ENCODE data around the gene MRPL20. TPM values are rescaled to one million over a fixed set of nuclear protein-coding genes. Genes with fewer than 3 reads are reported as not detected.
A peak's percentile ranks its signal among the peaks of the same experiment; 100 is the strongest.

MRPL20 gene
- total RNA-seq, 1 donor from 2014 or later = 108 TPM

GRCh38 chr1:1354271-1355247 lies 52.5 kb downstream of the MRPL20 start:
- DNase-seq (ENCODE audit: extremely low spot score, unreplicated experiment) = no peak
- Mint-ChIP-seq H3K27me3 (peaks cover 8% of the 10 kb centered on the region), H3K27ac (no peak overlapping the region), H3K4me1 (ENCODE audit: unreplicated experiment) (peaks cover 13% of the 10 kb centered on the region), H3K36me3 (no peaks in the 10 kb centered on the region), H3K9me3 (no peaks in the 10 kb centered on the region), H3K4me3 (peak overlapping the region; percentile 57)
- TF ChIP-seq, protein P1, sequence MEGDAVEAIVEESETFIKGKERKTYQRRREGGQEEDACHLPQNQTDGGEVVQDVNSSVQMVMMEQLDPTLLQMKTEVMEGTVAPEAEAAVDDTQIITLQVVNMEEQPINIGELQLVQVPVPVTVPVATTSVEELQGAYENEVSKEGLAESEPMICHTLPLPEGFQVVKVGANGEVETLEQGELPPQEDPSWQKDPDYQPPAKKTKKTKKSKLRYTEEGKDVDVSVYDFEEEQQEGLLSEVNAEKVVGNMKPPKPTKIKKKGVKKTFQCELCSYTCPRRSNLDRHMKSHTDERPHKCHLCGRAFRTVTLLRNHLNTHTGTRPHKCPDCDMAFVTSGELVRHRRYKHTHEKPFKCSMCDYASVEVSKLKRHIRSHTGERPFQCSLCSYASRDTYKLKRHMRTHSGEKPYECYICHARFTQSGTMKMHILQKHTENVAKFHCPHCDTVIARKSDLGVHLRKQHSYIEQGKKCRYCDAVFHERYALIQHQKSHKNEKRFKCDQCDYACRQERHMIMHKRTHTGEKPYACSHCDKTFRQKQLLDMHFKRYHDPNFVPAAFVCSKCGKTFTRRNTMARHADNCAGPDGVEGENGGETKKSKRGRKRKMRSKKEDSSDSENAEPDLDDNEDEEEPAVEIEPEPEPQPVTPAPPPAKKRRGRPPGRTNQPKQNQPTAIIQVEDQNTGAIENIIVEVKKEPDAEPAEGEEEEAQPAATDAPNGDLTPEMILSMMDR (conservative IDR thresholded peaks at IDR 0.05) = no peak

- Mint-ChIP-seq H3K9me3 (no peaks in the 10 kb centered on the region), H3K27me3 (peaks cover 8% of the 10 kb centered on the region), H3K36me3 (no peaks in the 10 kb centered on the region), H3K4me1 (ENCODE audit: unreplicated experiment) (peaks cover 6% of the 10 kb centered on the region), H3K4me3 (no peak overlapping the region), H3K27ac (no peak overlapping the region)
- DNase-seq (ENCODE audit: extremely low spot score, unreplicated experiment) = no peak
- TF ChIP-seq, protein P1 (conservative IDR thresholded peaks at IDR 0.05) = no peak
These were observed 53.5 kb downstream of the MRPL20 start for GRCh38 chr1:1353389-1354151.

GRCh38 chr1:1352786-1353388 lies 54.2 kb downstream of the MRPL20 start:
- H3K36me3 Mint-ChIP-seq = no peaks in the 10 kb centered on the region
- no peak for DNase-seq (ENCODE audit: extremely low spot score, unreplicated experiment)
- TF ChIP-seq, protein P1 (conservative IDR thresholded peaks at IDR 0.05) = no peak
- no peaks in the 10 kb centered on the region for H3K9me3 Mint-ChIP-seq
- H3K4me3 Mint-ChIP-seq = peak overlapping the region; percentile 74
- H3K27me3 Mint-ChIP-seq = peaks cover 8% of the 10 kb centered on the region
- H3K4me1 Mint-ChIP-seq (ENCODE audit: unreplicated experiment) = peaks cover 6% of the 10 kb centered on the region
- H3K27ac Mint-ChIP-seq = peak overlapping the region; percentile 67

Other genes with a start within 250 kb of the MRPL20 start
- 0.88 and 1.4 TPM in 2 replicates for gene TTLL10, start 233.4 kb downstream of the MRPL20 start, total RNA-seq (ENCODE audit: low replicate concordance)
- gene TNFRSF18, start 200.7 kb downstream of the MRPL20 start, total RNA-seq (ENCODE audit: low replicate concordance) = 0.38 TPM in 1 of 2 replicates, not detected in the other
- gene TNFRSF4, start 193.1 kb downstream of the MRPL20 start, total RNA-seq (ENCODE audit: low replicate concordance) = 0.31 TPM in 1 of 2 replicates, not detected in the other
- gene SDF4, start 175.3 kb downstream of the MRPL20 start, total RNA-seq (ENCODE audit: low replicate concordance) = 116 and 136 TPM in 2 replicates
- 19.5 and 30.2 TPM in 2 replicates for gene B3GALT6, start 175.1 kb downstream of the MRPL20 start, total RNA-seq (ENCODE audit: low replicate concordance)
- gene C1QTNF12, start 160.6 kb downstream of the MRPL20 start, total RNA-seq (ENCODE audit: low replicate concordance) = 2.5 TPM in 2 replicates
- 56.5 and 73.8 TPM in 2 replicates for gene UBE2J2, start 133.4 kb downstream of the MRPL20 start, total RNA-seq (ENCODE audit: low replicate concordance)
- 2.7 and 13.5 TPM in 2 replicates for gene SCNN1D, start 126.9 kb downstream of the MRPL20 start, total RNA-seq (ENCODE audit: low replicate concordance)
- gene ACAP3, start 99.4 kb downstream of the MRPL20 start, total RNA-seq (ENCODE audit: low replicate concordance) = 93.9 and 103 TPM in 2 replicates
- 20.4 and 25.5 TPM in 2 replicates for gene PUSL1, start 98.7 kb downstream of the MRPL20 start, total RNA-seq (ENCODE audit: low replicate concordance)
- 127 and 138 TPM in 2 replicates for gene INTS11, start 82.6 kb downstream of the MRPL20 start, total RNA-seq (ENCODE audit: low replicate concordance)
- 24.2 and 28.5 TPM in 2 replicates for gene CPTP, start 82.5 kb downstream of the MRPL20 start, total RNA-seq (ENCODE audit: low replicate concordance)
- 0.83 and 0.89 TPM in 2 replicates for gene TAS1R3, start 76.0 kb downstream of the MRPL20 start, total RNA-seq (ENCODE audit: low replicate concordance)
- gene DVL1, start 57.9 kb downstream of the MRPL20 start, total RNA-seq (ENCODE audit: low replicate concordance) = 62.8 and 63.5 TPM in 2 replicates
- gene MXRA8, start 48.7 kb downstream of the MRPL20 start, total RNA-seq (ENCODE audit: low replicate concordance) = 17.6 and 78.1 TPM in 2 replicates
- 122 and 143 TPM in 2 replicates for gene AURKAIP1, start 32.1 kb downstream of the MRPL20 start, total RNA-seq (ENCODE audit: low replicate concordance)
- 194 and 298 TPM in 2 replicates for gene CCNL2, start 8.0 kb downstream of the MRPL20 start, total RNA-seq (ENCODE audit: low replicate concordance)
- 7.6 and 11.1 TPM in 2 replicates for gene ANKRD65, start 14.0 kb upstream of the MRPL20 start, total RNA-seq (ENCODE audit: low replicate concordance)
- gene VWA1, start 28.4 kb upstream of the MRPL20 start, total RNA-seq (ENCODE audit: low replicate concordance) = 44.5 and 49.9 TPM in 2 replicates
- 1.8 and 2.4 TPM in 2 replicates for gene ATAD3C, start 42.4 kb upstream of the MRPL20 start, total RNA-seq (ENCODE audit: low replicate concordance)
- 37.2 and 44.3 TPM in 2 replicates for gene ATAD3B, start 64.5 kb upstream of the MRPL20 start, total RNA-seq (ENCODE audit: low replicate concordance)
- 37.8 and 39.8 TPM in 2 replicates for gene ATAD3A, start 104.9 kb upstream of the MRPL20 start, total RNA-seq (ENCODE audit: low replicate concordance)
- 3.1 and 10.3 TPM in 2 replicates for gene TMEM240, start 133.3 kb upstream of the MRPL20 start, total RNA-seq (ENCODE audit: low replicate concordance)
- 117 and 126 TPM in 2 replicates for gene SSU72, start 167.6 kb upstream of the MRPL20 start, total RNA-seq (ENCODE audit: low replicate concordance)
- gene FNDC10, start 192.8 kb upstream of the MRPL20 start, total RNA-seq (ENCODE audit: low replicate concordance) = 8.9 and 9.3 TPM in 2 replicates
- gene MIB2, start 208.2 kb upstream of the MRPL20 start, total RNA-seq (ENCODE audit: low replicate concordance) = 73.6 and 114 TPM in 2 replicates
- gene MMP23B, start 224.9 kb upstream of the MRPL20 start, total RNA-seq (ENCODE audit: low replicate concordance) = 2.2 and 6.8 TPM in 2 replicates